ENCODE results near the gene HGFAC.

HGFAC gene

DNA sequence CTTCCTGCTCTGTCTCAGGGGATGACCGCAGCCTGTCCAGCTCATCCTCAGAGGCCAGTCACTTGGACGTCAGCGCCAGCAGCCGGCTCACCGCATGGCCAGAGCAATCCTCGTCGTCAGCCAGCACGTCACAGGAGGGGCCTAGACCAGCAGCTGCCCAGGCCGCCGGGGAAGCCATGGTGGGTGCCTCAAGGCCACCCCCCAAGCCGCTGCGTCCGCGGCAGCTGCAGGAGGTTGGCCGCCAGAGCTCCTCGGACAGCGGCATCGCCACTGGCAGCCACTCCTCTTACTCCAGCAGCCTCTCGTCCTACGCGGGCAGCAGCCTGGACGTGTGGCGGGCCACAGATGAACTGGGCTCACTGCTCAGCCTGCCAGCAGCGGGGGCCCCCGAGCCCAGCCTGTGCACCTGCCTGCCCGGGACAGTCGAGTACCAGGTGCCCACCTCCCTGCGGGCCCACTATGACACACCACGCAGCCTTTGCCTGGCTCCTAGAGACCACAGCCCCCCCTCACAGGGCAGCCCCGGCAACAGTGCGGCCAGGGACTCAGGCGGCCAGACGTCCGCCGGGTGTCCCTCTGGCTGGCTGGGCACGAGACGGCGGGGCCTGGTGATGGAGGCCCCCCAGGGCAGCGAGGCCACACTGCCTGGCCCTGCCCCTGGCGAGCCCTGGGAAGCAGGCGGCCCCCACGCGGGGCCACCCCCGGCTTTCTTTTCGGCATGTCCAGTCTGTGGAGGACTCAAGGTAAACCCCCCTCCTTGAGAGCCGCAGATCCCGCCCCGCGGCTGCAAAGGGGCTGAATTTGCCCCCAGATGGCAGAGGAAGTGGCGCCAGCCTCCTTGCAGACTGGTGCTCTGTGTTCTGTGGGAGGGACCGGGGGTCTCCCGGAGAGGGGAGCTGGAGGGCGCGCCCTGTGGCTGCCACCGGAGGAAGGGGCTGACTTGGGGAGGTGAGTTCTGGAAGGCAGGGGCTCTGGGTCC is 51.3 kb downstream of the HGFAC start:
- no peak for DNase-seq

DNA sequence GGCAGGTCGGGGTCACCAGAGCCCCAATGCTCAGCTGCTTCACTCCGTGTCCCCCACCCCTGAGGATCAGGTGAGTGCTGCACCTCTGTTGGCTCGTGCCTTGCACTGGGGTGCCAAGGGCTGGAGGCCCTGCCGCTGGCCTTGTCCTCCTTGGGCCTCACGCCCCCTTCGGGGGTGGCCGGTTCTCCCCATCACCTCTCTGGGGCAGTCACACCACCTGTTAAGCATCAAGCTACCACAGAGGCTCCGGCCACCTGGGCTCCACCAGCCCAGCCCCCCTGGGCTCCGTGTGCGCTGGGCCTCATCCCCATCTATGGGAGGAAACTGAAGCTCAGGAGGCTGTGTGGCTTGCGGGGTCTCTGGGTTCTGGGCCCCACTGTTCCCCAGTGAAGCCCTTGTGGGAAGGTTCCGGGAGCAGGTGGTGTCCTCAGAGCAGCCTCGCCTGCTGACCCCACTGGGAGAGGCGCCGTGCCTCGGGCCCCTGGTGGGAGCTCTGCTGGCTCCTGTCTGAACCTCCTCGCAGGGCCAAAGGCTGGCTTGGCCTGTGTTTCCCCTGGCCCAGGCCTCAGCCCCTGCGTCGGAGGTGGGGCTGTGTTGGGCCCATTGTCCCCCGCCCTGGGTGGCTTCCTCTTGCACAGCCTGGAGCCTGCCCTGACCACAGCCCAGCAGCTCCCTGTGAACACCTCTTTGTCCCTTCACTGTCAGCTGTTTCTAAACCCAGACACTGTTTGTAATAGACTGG is 52.1 kb downstream of the HGFAC start:
- no peak for DNase-seq

DNA sequence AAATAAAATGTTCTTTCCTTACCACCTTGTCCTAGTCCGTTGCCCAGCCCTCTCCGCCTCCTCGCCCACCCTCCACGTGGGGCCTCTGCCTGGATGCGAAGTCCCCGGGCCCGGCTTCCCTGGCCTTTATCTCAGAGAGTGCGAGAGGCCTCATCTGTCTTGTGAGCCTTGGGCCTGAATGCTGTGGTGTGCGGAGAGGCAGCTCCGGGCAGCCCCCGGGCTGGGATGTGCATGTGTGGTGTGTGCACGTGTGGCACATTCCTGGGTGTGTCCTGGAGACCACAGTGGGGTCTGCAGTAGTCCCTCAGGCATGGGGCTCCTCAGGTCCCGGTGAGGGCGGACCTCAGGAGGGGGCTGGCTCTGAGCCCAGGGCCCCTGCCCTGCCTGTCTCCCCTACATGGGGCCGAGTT is 52.7 kb downstream of the HGFAC start:
- no peak for DNase-seq

DNA sequence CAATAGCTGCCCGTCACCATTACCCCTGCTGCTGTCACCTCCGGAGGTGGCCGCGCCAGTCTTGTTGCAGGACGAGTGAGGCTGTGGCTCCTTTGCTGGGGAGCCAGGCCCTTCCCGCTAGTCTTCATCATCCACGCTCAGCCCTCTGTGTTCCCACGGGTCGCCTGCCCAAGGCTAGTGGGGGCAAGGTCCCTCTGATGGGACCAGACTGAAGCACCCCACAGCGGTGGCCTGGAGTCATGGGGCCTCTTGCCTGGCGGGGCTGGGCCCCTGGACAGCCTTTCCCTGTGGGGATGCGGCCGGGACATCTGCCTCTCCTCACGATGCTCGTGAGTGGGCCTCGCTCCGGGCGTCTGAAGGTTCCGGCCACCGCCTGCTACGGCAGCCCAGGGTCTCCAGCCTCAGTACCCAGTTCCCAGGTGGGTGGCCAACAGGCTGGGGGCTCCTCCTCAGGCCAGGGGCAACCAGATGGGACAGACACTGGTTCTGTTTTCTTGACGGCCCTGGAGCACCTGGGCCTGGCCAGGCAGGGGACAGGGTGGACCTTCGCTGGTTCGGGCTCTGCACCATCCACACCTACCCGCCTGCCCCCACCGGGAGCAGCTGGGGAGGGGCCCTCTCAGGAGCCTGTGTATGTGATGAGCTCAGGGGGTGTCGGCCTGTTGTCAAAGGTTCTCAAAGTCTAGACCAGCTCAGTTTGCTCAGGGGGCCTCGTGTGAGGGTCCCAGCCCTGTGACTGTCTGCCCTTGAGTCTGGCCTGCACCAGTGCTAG is 53.6 kb downstream of the HGFAC start:
- no peak for DNase-seq

DNA sequence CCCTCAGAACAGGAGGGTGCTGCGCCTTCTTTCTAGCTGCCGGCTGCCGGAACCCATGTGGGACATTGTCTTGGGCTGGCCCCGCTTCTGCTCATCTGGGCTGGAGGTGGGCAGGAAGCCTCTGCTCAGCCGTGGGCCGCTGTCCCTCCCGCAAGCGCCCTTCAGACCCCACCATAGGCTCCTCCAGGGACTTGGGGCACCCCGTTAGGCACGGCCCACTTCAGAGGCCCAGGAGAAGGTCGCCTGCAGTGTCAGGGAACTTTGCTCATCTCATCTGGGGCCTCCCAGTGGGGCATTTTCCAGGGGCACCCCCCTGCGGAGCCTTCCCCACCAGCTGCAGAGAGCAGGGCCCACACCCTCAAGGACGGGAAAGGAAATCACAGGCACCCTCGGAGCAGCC is 54.3 kb downstream of the HGFAC start:
- no peak for DNase-seq

DNA sequence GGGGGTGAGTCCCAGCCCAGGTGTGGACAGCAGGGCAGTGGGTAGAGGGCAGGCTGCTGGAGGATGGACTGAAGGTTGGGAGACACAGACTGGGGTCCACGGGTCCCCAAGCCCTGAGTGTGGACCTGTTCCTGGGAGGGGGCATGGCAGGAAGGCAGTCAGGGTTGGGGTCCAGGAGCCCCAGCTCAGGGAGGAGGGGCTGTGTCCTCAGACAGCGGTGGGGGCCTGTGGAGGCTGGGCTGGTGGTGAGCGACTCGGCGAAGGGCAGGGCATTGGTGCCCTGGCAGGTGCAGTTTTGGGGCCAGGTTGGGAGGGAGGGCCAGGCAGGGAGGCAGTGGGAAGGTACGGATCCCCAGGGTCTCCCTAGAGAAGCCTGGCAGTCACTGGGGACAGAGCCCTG is 55.3 kb downstream of the HGFAC start:
- no peak for DNase-seq

DNA sequence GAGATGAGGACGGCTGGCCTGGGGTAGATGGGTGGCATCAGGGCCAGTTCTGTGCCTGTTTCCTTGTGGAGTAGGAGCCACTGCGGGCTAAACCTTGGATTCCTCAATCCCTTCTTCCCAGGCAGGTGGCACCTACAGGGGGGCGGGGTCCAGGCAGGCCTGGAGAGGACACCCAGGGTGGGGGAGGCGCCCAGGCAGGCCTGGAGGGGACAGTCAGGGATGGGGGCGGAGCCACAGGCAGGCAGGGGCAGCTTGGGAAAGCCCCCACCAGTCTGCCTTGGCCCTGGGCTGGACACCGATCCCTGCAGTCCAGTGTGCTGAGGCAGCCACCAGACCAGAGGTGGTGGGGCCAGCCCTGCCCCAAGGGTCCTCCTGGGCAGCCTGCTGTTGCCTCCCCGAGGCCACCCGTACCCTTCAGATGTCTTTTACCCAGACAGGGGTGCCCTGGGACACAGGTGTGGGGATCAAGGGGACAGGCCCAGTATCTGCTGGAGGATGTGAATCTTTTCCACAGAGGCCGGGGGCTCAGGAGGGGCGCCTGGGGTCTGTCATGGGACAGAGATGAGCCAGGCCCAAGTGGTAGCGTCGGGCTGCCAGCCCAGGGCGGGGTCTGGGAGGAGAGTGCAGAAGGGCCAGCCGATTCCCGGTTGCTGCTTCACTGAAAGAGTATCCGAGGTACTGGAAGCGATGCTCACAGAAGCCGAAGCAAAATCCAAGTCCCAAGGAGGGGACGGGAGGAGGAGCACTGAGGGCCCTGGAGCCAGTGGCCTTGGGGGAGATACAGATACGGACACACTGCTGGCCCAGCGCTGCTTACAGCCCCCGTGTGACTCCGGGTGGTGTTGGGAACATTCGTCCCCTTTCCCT is 56.0 kb downstream of the HGFAC start:
- no peak for DNase-seq

DNA sequence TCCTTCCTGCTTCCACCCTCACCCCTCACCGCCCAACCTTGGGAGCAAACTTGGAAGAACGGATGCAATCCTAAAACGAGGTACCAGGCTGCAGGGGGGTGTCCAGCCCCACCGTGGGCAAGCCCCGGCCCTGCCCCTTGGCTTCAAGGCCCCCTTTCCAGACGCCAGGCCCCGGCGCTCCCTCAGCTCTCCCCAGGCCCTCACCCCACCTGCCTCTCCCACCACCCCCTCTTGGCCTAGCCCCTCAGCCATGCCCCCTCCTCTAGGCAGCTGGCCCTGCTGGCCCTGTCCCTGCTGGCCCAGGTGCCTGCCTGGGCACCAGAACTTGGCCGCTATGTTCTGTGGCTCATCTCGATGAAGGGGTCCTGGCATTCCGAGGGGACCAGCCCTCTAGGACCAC is 56.6 kb downstream of the HGFAC start:
- no peak for DNase-seq

All from SIG-M5 (cell line).